Liver (tissue), 3 donors: Measurements from ENCODE around the gene CSF2RB.

Source experiments
- CTCF ChIP-seq: fragments of 150-350 bp; IDR thresholded peaks from 2 replicates; pipeline ENCODE4 v1.5.1; 2017; ENCODE audit warnings: improper control_type of control experiment, low read depth, low read length; ENCODE audit not compliant: missing input control
- GABPA ChIP-seq, 2 donors: IDR thresholded peaks in 1 of 2; conservative IDR thresholded peaks in 1 of 2; 2 replicates each; pipeline ENCODE4 v1.6.1; 2016; ENCODE audit warnings: antibody characterized with exemption in 2 of 2, mild to moderate bottlenecking in 1 of 2, moderate library complexity in 1 of 2
- MAX ChIP-seq: IDR thresholded peaks from 2 replicates; pipeline ENCODE4 v1.6.1; 2016; ENCODE audit warnings: antibody characterized with exemption
- RAD21 ChIP-seq, 2 donors: IDR thresholded peaks; 2 replicates each; pipeline ENCODE4 v1.6.1; 2016; ENCODE audit warnings: antibody characterized with exemption in 2 of 2, mild to moderate bottlenecking in 2 of 2
- RXRA ChIP-seq, 2 donors: IDR thresholded peaks; 2 replicates each; pipeline ENCODE4 v1.6.1; 2017 to 2018; ENCODE audit warnings: antibody characterized with exemption in 2 of 2, mild to moderate bottlenecking in 1 of 2
- SP1 ChIP-seq: IDR thresholded peaks from 2 replicates; pipeline ENCODE4 v1.6.1; 2018; ENCODE audit warnings: antibody characterized with exemption, mild to moderate bottlenecking
- TAF1 ChIP-seq: conservative IDR thresholded peaks from 2 replicates; pipeline ENCODE4 v1.6.1; 2016; ENCODE audit warnings: antibody characterized with exemption, mild to moderate bottlenecking
- ZBTB33 ChIP-seq: IDR thresholded peaks from 2 replicates; pipeline ENCODE4 v1.6.1; 2016; ENCODE audit warnings: antibody characterized with exemption
- donor health status: healthy.
- donor health status: healthy.

- TF ChIP-seq MAX (no peak), CTCF (no peak), ZBTB33 (no peak), TAF1 (no peak), RXRA (IDR thresholded peaks at IDR 0.05) (no peak), SP1 (no peak), GABPA (IDR thresholded peaks at IDR 0.05 in 1 of 2, conservative IDR thresholded peaks at IDR 0.05 in 1 of 2) (no peak), RAD21 (IDR thresholded peaks at IDR 0.05) (no peak)
These were observed 13.4 kb downstream of the CSF2RB start for GRCh38 chr22:36926721-36927435.
